GM12878 (cell line): ENCODE data around the gene VCP. TPM values are rescaled to one million over a fixed set of nuclear protein-coding genes. Genes with fewer than 3 reads are reported as not detected.
A peak's percentile ranks its signal among the peaks of the same experiment; 100 is the strongest.

Source experiments
- BCL11A ChIP-seq: IDR thresholded peaks from 2 replicates; pipeline ENCODE4 v1.6.1; 2011; ENCODE audit warnings: low read depth, low read length
- CHD2 ChIP-seq: IDR thresholded peaks from 2 replicates; pipeline ENCODE4 v1.6.1; 2011; ENCODE audit warnings: low read depth, low read length, improper control_type of control experiment, borderline replicate concordance
- CUX1 ChIP-seq: IDR thresholded peaks from 2 replicates; pipeline ENCODE4 v1.6.1; 2012; ENCODE audit warnings: improper control_type of control experiment, low read depth, low read length; ENCODE audit not compliant: insufficient replicate concordance
- DPF2 ChIP-seq: fragments of 450-650 bp; IDR thresholded peaks from 2 replicates; pipeline ENCODE4 v1.6.1; 2017; ENCODE audit warnings: mild to moderate bottlenecking
- EP300 ChIP-seq, 2 experiments: fragments of 150-350 bp in 1 of 2; IDR thresholded peaks; 2 replicates each; pipeline ENCODE4 v1.6.1; 2011 to 2012; ENCODE audit warnings: low read depth in 2 of 2, low read length in 2 of 2, borderline replicate concordance in 1 of 2, improper control_type of control experiment in 1 of 2, inconsistent platforms in 1 of 2; ENCODE audit not compliant: control insufficient read depth in 1 of 2
- GABPA ChIP-seq: IDR thresholded peaks from 2 replicates; pipeline ENCODE4 v1.6.1; 2014; ENCODE audit warnings: antibody characterized with exemption, low read depth, mild to moderate bottlenecking, inconsistent platforms
- IKZF1 ChIP-seq: fragments of 450-650 bp; conservative IDR thresholded peaks from 2 replicates; pipeline ENCODE4 v1.6.1; 2017; ENCODE audit warnings: antibody characterized with exemption, mild to moderate bottlenecking
- IKZF2 ChIP-seq, 2 experiments: fragments of 450-650 bp; IDR thresholded peaks; 2 replicates each; pipeline ENCODE4 v1.6.1; 2017; ENCODE audit warnings: mild to moderate bottlenecking in 2 of 2, moderate library complexity in 2 of 2
- JUNB ChIP-seq: IDR thresholded peaks from 2 replicates; pipeline ENCODE4 v1.6.1; 2016; ENCODE audit warnings: antibody characterized with exemption, mild to moderate bottlenecking
- MLLT1 ChIP-seq: fragments of 450-650 bp; IDR thresholded peaks from 2 replicates; pipeline ENCODE4 v1.6.1; 2016; ENCODE audit warnings: mild to moderate bottlenecking
- REST ChIP-seq: IDR thresholded peaks from 2 replicates; pipeline ENCODE4 v1.6.1; 2012; ENCODE audit warnings: mild to moderate bottlenecking, low read depth, low read length
- STAT1 ChIP-seq: fragments of 450-650 bp; conservative IDR thresholded peaks from 2 replicates; pipeline ENCODE4 v1.6.1; 2014; ENCODE audit warnings: antibody characterized with exemption, mild to moderate bottlenecking
- polyA plus RNA-seq, 11 experiments: library from polyadenylated mRNA; depleted of rRNA in 4 of 11; unstranded in 6 of 11; stranded (reverse) in 5 of 11; fragments of >200 nt; fragmentation: Nextera tagmentation in 4 of 11; fragmentation: Illumina TruSeq in 1 of 11; extraction: Ambion mirVana in 4 of 11; extraction: Trizol in 1 of 11; gene quantifications; 1 replicate in 1 of 11; 2 replicates in 10 of 11; pipeline versions ENCODE4 v1.2.1 to v1.2.3, GENCODE V29; 2011 to 2016; ENCODE audit warnings: inconsistent platforms in 2 of 11, missing spikeins in 2 of 11, low read depth in 1 of 11
- total RNA-seq, 4 experiments: library from RNA; depleted of rRNA in 3 of 4; stranded (reverse); fragments of >200 nt in 3 of 4; fragmentation: Illumina TruSeq in 1 of 4; extraction: Trizol in 1 of 4; gene quantifications; 2 replicates each; pipeline versions ENCODE4 v1.2.1 to v1.2.3, GENCODE V29; 2013 to 2021
- TF ChIP-seq, protein P1 (sequence below): IDR thresholded peaks from 2 replicates; pipeline ENCODE4 v1.6.1; 2012; ENCODE audit warnings: low read length, inconsistent platforms
- TF ChIP-seq, protein P2 (sequence below): fragments of 450-650 bp; IDR thresholded peaks from 2 replicates; pipeline ENCODE4 v1.6.1; 2017; ENCODE audit warnings: mild to moderate bottlenecking

The VCP gene
- total and polyA plus RNA-seq, 10 of the 15 experiments (the other 5 are each of a cell fraction or from before 2014, with no cell fraction given), result 7.4 to 327 (median 244) TPM

GRCh38 chr9:35072461-35073278 lies at the start of gene VCP (continued):
- peak; percentile 64 for TF ChIP-seq CUX1
- no peak; a peak in 1 of 4 replicates for TF ChIP-seq EP300 (IDR thresholded peaks at IDR 0.05; ENCODE audit: borderline replicate concordance in 1 of 2, control insufficient read depth in 1 of 2, low read depth in 2 of 2, low read length in 2 of 2)
- TF ChIP-seq REST, result no peak
- TF ChIP-seq STAT1, result no peak
- TF ChIP-seq GABPA, result no peak; the same call in 1 of the 2 replicates
- TF ChIP-seq, protein P1, sequence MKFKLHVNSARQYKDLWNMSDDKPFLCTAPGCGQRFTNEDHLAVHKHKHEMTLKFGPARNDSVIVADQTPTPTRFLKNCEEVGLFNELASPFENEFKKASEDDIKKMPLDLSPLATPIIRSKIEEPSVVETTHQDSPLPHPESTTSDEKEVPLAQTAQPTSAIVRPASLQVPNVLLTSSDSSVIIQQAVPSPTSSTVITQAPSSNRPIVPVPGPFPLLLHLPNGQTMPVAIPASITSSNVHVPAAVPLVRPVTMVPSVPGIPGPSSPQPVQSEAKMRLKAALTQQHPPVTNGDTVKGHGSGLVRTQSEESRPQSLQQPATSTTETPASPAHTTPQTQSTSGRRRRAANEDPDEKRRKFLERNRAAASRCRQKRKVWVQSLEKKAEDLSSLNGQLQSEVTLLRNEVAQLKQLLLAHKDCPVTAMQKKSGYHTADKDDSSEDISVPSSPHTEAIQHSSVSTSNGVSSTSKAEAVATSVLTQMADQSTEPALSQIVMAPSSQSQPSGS, result no peak
- TF ChIP-seq, protein P2, sequence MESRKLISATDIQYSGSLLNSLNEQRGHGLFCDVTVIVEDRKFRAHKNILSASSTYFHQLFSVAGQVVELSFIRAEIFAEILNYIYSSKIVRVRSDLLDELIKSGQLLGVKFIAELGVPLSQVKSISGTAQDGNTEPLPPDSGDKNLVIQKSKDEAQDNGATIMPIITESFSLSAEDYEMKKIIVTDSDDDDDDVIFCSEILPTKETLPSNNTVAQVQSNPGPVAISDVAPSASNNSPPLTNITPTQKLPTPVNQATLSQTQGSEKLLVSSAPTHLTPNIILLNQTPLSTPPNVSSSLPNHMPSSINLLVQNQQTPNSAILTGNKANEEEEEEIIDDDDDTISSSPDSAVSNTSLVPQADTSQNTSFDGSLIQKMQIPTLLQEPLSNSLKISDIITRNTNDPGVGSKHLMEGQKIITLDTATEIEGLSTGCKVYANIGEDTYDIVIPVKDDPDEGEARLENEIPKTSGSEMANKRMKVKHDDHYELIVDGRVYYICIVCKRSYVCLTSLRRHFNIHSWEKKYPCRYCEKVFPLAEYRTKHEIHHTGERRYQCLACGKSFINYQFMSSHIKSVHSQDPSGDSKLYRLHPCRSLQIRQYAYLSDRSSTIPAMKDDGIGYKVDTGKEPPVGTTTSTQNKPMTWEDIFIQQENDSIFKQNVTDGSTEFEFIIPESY, result peak; percentile 51; the same call in 1 of the 2 replicates
- TF ChIP-seq MLLT1, result 0 out of 2 replicates have a peak, but pooled peaks have one; percentile 31
- TF ChIP-seq JUNB, result no peak
- no peak; the same call in 1 of the 2 replicates for TF ChIP-seq IKZF1
- TF ChIP-seq DPF2, result no peak; the same call in 1 of the 2 replicates
- TF ChIP-seq BCL11A, result no peak
- peak; percentile 97 for TF ChIP-seq CHD2
- peak; percentile 37 to 39; a peak in 2 of 4 replicates for TF ChIP-seq IKZF2 (IDR thresholded peaks at IDR 0.05)
